HCT116 (cell line): ENCODE measurements around the gene SFPQ.

Experiments used
- CBX3 ChIP-seq: IDR thresholded peaks from 2 replicates; pipeline ENCODE4 v1.6.1; 2012; ENCODE audit warnings: low read depth
- CEBPB ChIP-seq: IDR thresholded peaks from 2 replicates; pipeline ENCODE4 v1.6.1; 2012; ENCODE audit warnings: low read depth
- CTCF ChIP-seq, 3 experiments: fragments of 200-600 bp in 1 of 3; sonication (generic) in 1 of 3; IDR thresholded peaks in 2 of 3; conservative IDR thresholded peaks in 1 of 3; 2 replicates each; pipeline ENCODE4 v1.5.1; 2012 to 2017; ENCODE audit warnings: low read depth in 2 of 3, low read length in 2 of 3, antibody characterized with exemption in 1 of 3, borderline replicate concordance in 1 of 3, control low read depth in 1 of 3, mild to moderate bottlenecking in 1 of 3, mixed read lengths in 1 of 3, mixed run types in 1 of 3, moderate library complexity in 1 of 3; ENCODE audit not compliant: insufficient read depth in 1 of 3
- ELF1 ChIP-seq: IDR thresholded peaks from 2 replicates; pipeline ENCODE4 v1.6.1; 2012; ENCODE audit warnings: low read depth, borderline replicate concordance
- EZH2 ChIP-seq: fragments of 200-600 bp; sonication (generic); IDR thresholded peaks from 2 replicates; pipeline ENCODE4 v1.6.1; 2017; ENCODE audit warnings: antibody characterized with exemption, mixed run types
- EZH2phosphoT487 ChIP-seq: fragments of 200-600 bp; IDR thresholded peaks from 2 replicates; pipeline ENCODE4 v1.6.1; 2018; ENCODE audit warnings: antibody characterized with exemption, borderline replicate concordance
- SIN3A ChIP-seq: IDR thresholded peaks from 2 replicates; pipeline ENCODE4 v1.6.1; 2012; ENCODE audit warnings: low read depth
- ZBTB33 ChIP-seq: IDR thresholded peaks from 2 replicates; pipeline ENCODE4 v1.6.1; 2011; ENCODE audit warnings: mild to moderate bottlenecking, low read length, moderate library complexity; ENCODE audit not compliant: insufficient replicate concordance; ENCODE audit errors: extremely low read depth

GRCh38 chr1:35186239-35186638 lies 6.7 kb downstream of the SFPQ start:
- no peak for TF ChIP-seq EZH2phosphoT487
- TF ChIP-seq CTCF (IDR thresholded peaks at IDR 0.05 in 2 of 3, conservative IDR thresholded peaks at IDR 0.05 in 1 of 3; ENCODE audit: borderline replicate concordance in 1 of 3, insufficient read depth in 1 of 3, low read depth in 2 of 3, low read length in 2 of 3), result no peak
- no peak for TF ChIP-seq ZBTB33
- TF ChIP-seq EZH2, result no peak
- TF ChIP-seq CEBPB, result no peak
- TF ChIP-seq SIN3A, result no peak
- TF ChIP-seq CBX3, result no peak
- no peak for TF ChIP-seq ELF1
